Nephron progenitor cell (in vitro differentiated cells): ENCODE data around the gene KLK8.

Experiments
- DNase-seq: peaks from one replicate; pipeline ENCODE4 v3.0.0; 2021
- H3K27ac Mint-ChIP-seq: 2 replicates; pipeline ENCODE4 v1.8.0; 2021; ENCODE audit warnings: mild to moderate bottlenecking, moderate library complexity, mixed read lengths
- H3K27me3 Mint-ChIP-seq: 2 replicates; pipeline ENCODE4 v1.8.0; 2021; ENCODE audit warnings: mild to moderate bottlenecking, low read depth, mixed read lengths; ENCODE audit not compliant: poor library complexity
- H3K36me3 Mint-ChIP-seq: 2 replicates; pipeline ENCODE4 v1.8.0; 2021; ENCODE audit warnings: low read depth, mixed read lengths
- H3K4me1 Mint-ChIP-seq: 2 replicates; pipeline ENCODE4 v1.8.0; 2021; ENCODE audit warnings: mixed read lengths
- H3K4me3 Mint-ChIP-seq: 2 replicates; pipeline ENCODE4 v1.8.0; 2021; ENCODE audit warnings: mild to moderate bottlenecking, moderate library complexity, mixed read lengths
- H3K9me3 Mint-ChIP-seq: 2 replicates; pipeline ENCODE4 v1.8.0; 2021; ENCODE audit warnings: mild to moderate bottlenecking, moderate library complexity, mixed read lengths
- CTCF ChIP-seq: fragments of 200-600 bp; sonication (generic); IDR thresholded peaks from 2 replicates; pipeline ENCODE4 v1.5.0; 2021; ENCODE audit warnings: antibody characterized with exemption

Gene KLK8

GRCh38 chr19:51027873-51028272 lies 26.5 kb upstream of the KLK8 start:
- no peaks in the 10 kb centered on the region for H3K36me3 Mint-ChIP-seq
- H3K4me3 Mint-ChIP-seq = no peak overlapping the region
- no peak overlapping the region for H3K27ac Mint-ChIP-seq
- no peaks in the 10 kb centered on the region for H3K9me3 Mint-ChIP-seq
- DNase-seq = no peak
- TF ChIP-seq CTCF = no peak
- peaks cover 19% of the 10 kb centered on the region for H3K4me1 Mint-ChIP-seq
- peaks cover 44% of the 10 kb centered on the region for H3K27me3 Mint-ChIP-seq

- H3K27ac Mint-ChIP-seq = no peak overlapping the region
- no peak for TF ChIP-seq CTCF
- H3K27me3 Mint-ChIP-seq = peaks cover 48% of the 10 kb centered on the region
- H3K9me3 Mint-ChIP-seq = no peaks in the 10 kb centered on the region
- H3K36me3 Mint-ChIP-seq = no peaks in the 10 kb centered on the region
- H3K4me1 Mint-ChIP-seq = peaks cover 19% of the 10 kb centered on the region
- DNase-seq = no peak
- H3K4me3 Mint-ChIP-seq = no peak overlapping the region
Observed at GRCh38 chr19:51027126-51027806, 25.9 kb upstream of the KLK8 start.

GRCh38 chr19:51026554-51026831 lies 25.1 kb upstream of the KLK8 start, which contains the start of gene KLK11:
Gene KLK11 (minus strand): TSS chr19:51026616. CDS start chr19:51025631, 985 bp downstream.
- Mint-ChIP-seq H3K36me3 (no peaks in the 10 kb centered on the region), H3K27me3 (peaks cover 47% of the 10 kb centered on the region), H3K4me3 (no peak within 1 kb of the TSS), H3K4me1 (peaks cover 19% of the 10 kb centered on the region), H3K27ac (no peak within 1 kb of the TSS), H3K9me3 (no peaks in the 10 kb centered on the region)
- no peak for TF ChIP-seq CTCF
- DNase-seq = no peak

GRCh38 chr19:51025809-51026553 lies 24.6 kb upstream of the KLK8 start:
- no peak overlapping the region for H3K4me3 Mint-ChIP-seq
- H3K27ac Mint-ChIP-seq = no peak overlapping the region
- TF ChIP-seq CTCF = no peak
- DNase-seq = no peak
- no peaks in the 10 kb centered on the region for H3K9me3 Mint-ChIP-seq
- H3K4me1 Mint-ChIP-seq = peaks cover 19% of the 10 kb centered on the region
- H3K27me3 Mint-ChIP-seq = peaks cover 46% of the 10 kb centered on the region
- H3K36me3 Mint-ChIP-seq = no peaks in the 10 kb centered on the region

- Mint-ChIP-seq H3K9me3 (no peaks in the 10 kb centered on the region), H3K4me3 (no peak overlapping the region), H3K27ac (no peak overlapping the region), H3K27me3 (peaks cover 50% of the 10 kb centered on the region), H3K4me1 (peaks cover 19% of the 10 kb centered on the region), H3K36me3 (no peaks in the 10 kb centered on the region)
- no peak for TF ChIP-seq CTCF
- DNase-seq = no peak
Observed at GRCh38 chr19:51025401-51025800, 24.0 kb upstream of the KLK8 start.

- H3K36me3 Mint-ChIP-seq = no peaks in the 10 kb centered on the region
Observed at GRCh38 chr19:51024924-51025323, 23.5 kb upstream of the KLK8 start.

More at GRCh38 chr19:51024924-51025323, 23.5 kb upstream of the KLK8 start:
- Mint-ChIP-seq H3K27me3 (peaks cover 55% of the 10 kb centered on the region), H3K4me1 (peaks cover 19% of the 10 kb centered on the region), H3K27ac (no peak overlapping the region), H3K9me3 (no peaks in the 10 kb centered on the region), H3K4me3 (no peak overlapping the region)
- no peak for TF ChIP-seq CTCF
- DNase-seq = no peak
